Parathyroid adenoma (tissue), 2 donors: ENCODE measurements around the gene HAO2.

Experiments used
- H2AFZ ChIP-seq: fragments of 300-600 bp; sonication (generic); one replicate; pipeline ENCODE4 v1.7.0; 2017; ENCODE audit warnings: antibody characterized with exemption, mild to moderate bottlenecking
- H3K27ac ChIP-seq: fragments of 300-600 bp; sonication (generic); one replicate; pipeline ENCODE4 v1.7.0; 2017
- H3K27me3 ChIP-seq: fragments of 300-600 bp; sonication (generic); one replicate; pipeline ENCODE4 v1.7.0; 2017; ENCODE audit warnings: low read length; ENCODE audit not compliant: control insufficient read depth, insufficient read depth
- H3K36me3 ChIP-seq: fragments of 300-600 bp; sonication (generic); one replicate; pipeline ENCODE4 v1.7.0; 2017; ENCODE audit warnings: low read length; ENCODE audit not compliant: control insufficient read depth, insufficient read depth
- H3K4me1 ChIP-seq: fragments of 300-600 bp; sonication (generic); one replicate; pipeline ENCODE4 v1.7.0; 2017; ENCODE audit warnings: control low read depth
- H3K4me2 ChIP-seq: fragments of 300-600 bp; sonication (generic); one replicate; pipeline ENCODE4 v1.7.0; 2017; ENCODE audit warnings: low read length
- H3K4me3 ChIP-seq: fragments of 300-600 bp; sonication (generic); one replicate; pipeline ENCODE4 v1.7.0; 2017; ENCODE audit warnings: low read depth, low read length
- H3K79me2 ChIP-seq: fragments of 300-600 bp; sonication (generic); one replicate; pipeline ENCODE4 v1.7.0; 2017; ENCODE audit warnings: control low read depth
- H3K9ac ChIP-seq: fragments of 300-600 bp; sonication (generic); one replicate; pipeline ENCODE4 v1.7.0; 2017; ENCODE audit warnings: mild to moderate bottlenecking
- H3K9me3 ChIP-seq: fragments of 300-600 bp; sonication (generic); one replicate; pipeline ENCODE4 v1.7.0; 2017; ENCODE audit warnings: low read length; ENCODE audit not compliant: control insufficient read depth
- TF ChIP-seq, protein P1 (sequence below): fragments of 300-600 bp; sonication (generic); IDR thresholded peaks from one replicate; pipeline ENCODE4 v1.7.0; 2017; ENCODE audit warnings: antibody characterized with exemption, mild to moderate bottlenecking
- donor health status: primary hyperparathyroidism.

Gene HAO2

GRCh38 chr1:119396982-119397381 is 28.4 kb downstream of the HAO2 start:
- Histone ChIP-seq H2AFZ (no peak overlapping the region), H3K4me1 (no peaks in the 10 kb centered on the region), H3K27me3 (no peaks in the 10 kb centered on the region), H3K36me3 (no peaks in the 10 kb centered on the region), H3K9ac (no peak overlapping the region), H3K27ac (no peak overlapping the region), H3K4me2 (no peak overlapping the region), H3K79me2 (no peaks in the 10 kb centered on the region), H3K4me3 (no peak overlapping the region), H3K9me3 (no peaks in the 10 kb centered on the region)
- TF ChIP-seq, protein P1, sequence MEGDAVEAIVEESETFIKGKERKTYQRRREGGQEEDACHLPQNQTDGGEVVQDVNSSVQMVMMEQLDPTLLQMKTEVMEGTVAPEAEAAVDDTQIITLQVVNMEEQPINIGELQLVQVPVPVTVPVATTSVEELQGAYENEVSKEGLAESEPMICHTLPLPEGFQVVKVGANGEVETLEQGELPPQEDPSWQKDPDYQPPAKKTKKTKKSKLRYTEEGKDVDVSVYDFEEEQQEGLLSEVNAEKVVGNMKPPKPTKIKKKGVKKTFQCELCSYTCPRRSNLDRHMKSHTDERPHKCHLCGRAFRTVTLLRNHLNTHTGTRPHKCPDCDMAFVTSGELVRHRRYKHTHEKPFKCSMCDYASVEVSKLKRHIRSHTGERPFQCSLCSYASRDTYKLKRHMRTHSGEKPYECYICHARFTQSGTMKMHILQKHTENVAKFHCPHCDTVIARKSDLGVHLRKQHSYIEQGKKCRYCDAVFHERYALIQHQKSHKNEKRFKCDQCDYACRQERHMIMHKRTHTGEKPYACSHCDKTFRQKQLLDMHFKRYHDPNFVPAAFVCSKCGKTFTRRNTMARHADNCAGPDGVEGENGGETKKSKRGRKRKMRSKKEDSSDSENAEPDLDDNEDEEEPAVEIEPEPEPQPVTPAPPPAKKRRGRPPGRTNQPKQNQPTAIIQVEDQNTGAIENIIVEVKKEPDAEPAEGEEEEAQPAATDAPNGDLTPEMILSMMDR, result no peak

GRCh38 chr1:119397986-119398385 is 29.4 kb downstream of the HAO2 start:
- Histone ChIP-seq H3K27ac (no peak overlapping the region), H3K27me3 (no peaks in the 10 kb centered on the region)
- TF ChIP-seq, protein P1, result no peak

DNA sequence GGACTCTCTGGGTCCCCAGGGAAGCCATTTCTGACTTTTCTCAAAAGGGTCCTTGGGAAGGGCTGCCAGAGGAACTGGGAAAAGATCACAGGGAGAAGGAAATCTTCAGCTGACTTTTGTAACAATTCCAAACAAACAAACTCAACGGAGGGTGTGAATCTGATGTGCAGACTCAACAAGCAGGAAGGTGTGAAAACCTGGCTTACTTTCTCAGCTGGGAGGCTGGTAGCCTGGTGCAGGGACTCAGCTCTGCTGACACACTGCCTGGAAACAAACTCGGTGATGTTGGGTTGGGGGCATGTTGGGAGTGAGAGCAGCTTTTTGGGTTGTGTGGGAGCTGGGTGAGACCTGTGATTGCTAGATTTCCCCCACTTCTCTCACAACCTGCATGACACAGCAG is 36.2 kb downstream of the HAO2 start:
- Histone ChIP-seq H2AFZ (no peak overlapping the region), H3K9ac (no peak overlapping the region), H3K27me3 (no peaks in the 10 kb centered on the region), H3K36me3 (no peaks in the 10 kb centered on the region), H3K4me3 (no peak overlapping the region), H3K4me1 (no peaks in the 10 kb centered on the region), H3K4me2 (no peak overlapping the region), H3K9me3 (no peaks in the 10 kb centered on the region), H3K79me2 (no peaks in the 10 kb centered on the region), H3K27ac (no peak overlapping the region)
- TF ChIP-seq, protein P1, result no peak

More at GRCh38 chr1:119397986-119398385, 29.4 kb downstream of the HAO2 start:
- Histone ChIP-seq H3K4me3 (no peak overlapping the region), H3K9ac (no peak overlapping the region), H3K9me3 (no peaks in the 10 kb centered on the region), H2AFZ (no peak overlapping the region), H3K4me1 (no peaks in the 10 kb centered on the region), H3K4me2 (no peak overlapping the region), H3K79me2 (no peaks in the 10 kb centered on the region), H3K36me3 (no peaks in the 10 kb centered on the region)

DNA sequence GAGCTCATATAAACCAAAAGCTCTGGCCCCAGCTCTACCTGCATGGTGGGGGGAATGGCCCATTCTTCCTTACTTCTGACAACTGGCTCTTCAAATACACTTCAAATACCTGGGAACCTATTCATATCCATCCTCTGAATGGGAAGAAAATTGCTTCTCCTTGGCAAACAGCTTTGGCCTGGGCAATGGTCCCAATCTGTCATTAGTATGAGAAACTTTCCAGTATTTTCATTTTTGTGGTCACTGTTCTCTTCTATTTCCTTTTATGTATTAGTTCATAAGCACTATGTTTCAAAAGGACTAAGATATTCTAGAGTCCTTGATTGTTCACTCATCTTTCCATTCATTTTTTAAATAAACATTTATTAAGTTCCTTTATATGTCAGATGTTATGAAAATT is 41.1 kb downstream of the HAO2 start:
- Histone ChIP-seq H3K4me3 (no peak overlapping the region), H3K4me1 (no peaks in the 10 kb centered on the region), H3K79me2 (no peaks in the 10 kb centered on the region), H3K9ac (no peak overlapping the region), H2AFZ (no peak overlapping the region), H3K4me2 (no peak overlapping the region), H3K36me3 (no peaks in the 10 kb centered on the region), H3K27me3 (no peaks in the 10 kb centered on the region), H3K9me3 (no peaks in the 10 kb centered on the region), H3K27ac (no peak overlapping the region)
- TF ChIP-seq, protein P1, result no peak

- Histone ChIP-seq H3K79me2 (no peaks in the 10 kb centered on the region), H3K4me2 (no peak overlapping the region), H3K36me3 (no peaks in the 10 kb centered on the region), H3K27ac (no peak overlapping the region), H2AFZ (no peak overlapping the region), H3K9ac (no peak overlapping the region), H3K4me1 (no peaks in the 10 kb centered on the region), H3K4me3 (no peak overlapping the region), H3K27me3 (no peaks in the 10 kb centered on the region), H3K9me3 (no peaks in the 10 kb centered on the region)
- TF ChIP-seq, protein P1, result no peak
Measured at GRCh38 chr1:119410961-119411360, 42.4 kb downstream of the HAO2 start.
